Thyroid gland (tissue), 4 donors: Measurements from ENCODE around the gene PLEKHD1. TPM values are rescaled to one million over a fixed set of nuclear protein-coding genes. Genes with fewer than 3 reads are reported as not detected.

Experiments
- DNase-seq, 2 donors: peaks; one replicate each; pipeline ENCODE4 v3.0.0-alpha.2; 2019
- H3K27ac ChIP-seq, 3 donors: fragments of 200-600 bp; sonication (generic); 1 replicate in 2 of 3; 2 replicates in 1 of 3; pipeline ENCODE4 v1.5.1; 2016 to 2019; ENCODE audit warnings: mild to moderate bottlenecking in 1 of 3, moderate library complexity in 1 of 3
- H3K27me3 ChIP-seq: fragments of 200-600 bp; sonication (generic); one replicate; pipeline ENCODE4 v1.5.1; 2019
- H3K36me3 ChIP-seq, 2 donors: fragments of 200-600 bp; sonication (generic); one replicate each; pipeline ENCODE4 v1.5.1; 2016 to 2019
- H3K4me1 ChIP-seq, 2 donors: fragments of 200-600 bp; sonication (generic); one replicate each; pipeline ENCODE4 v1.5.1; 2017 to 2019
- H3K4me3 ChIP-seq, 3 donors: fragments of 200-600 bp; sonication (generic); replicated peaks in 1 of 3; 1 replicate in 2 of 3; 2 replicates in 1 of 3; pipeline ENCODE4 v1.5.1; 2016; ENCODE audit warnings: mild to moderate bottlenecking in 1 of 3
- H3K9me3 ChIP-seq: fragments of 200-600 bp; sonication (generic); one replicate; pipeline ENCODE4 v1.5.1; 2017
- CTCF ChIP-seq, 6 experiments: fragments of 200-600 bp in 3 of 6; fragments of 450-650 bp in 3 of 6; sonication (generic) in 3 of 6; IDR thresholded peaks; one replicate each; pipeline ENCODE4 v1.5.1; 2016 to 2019; ENCODE audit warnings: antibody characterized with exemption in 6 of 6, mild to moderate bottlenecking in 2 of 6, inconsistent platforms in 1 of 6, moderate library complexity in 1 of 6
- POLR2A ChIP-seq, 2 donors: fragments of 450-650 bp; IDR thresholded peaks; one replicate each; pipeline ENCODE4 v1.6.1; 2017; ENCODE audit warnings: antibody characterized with exemption in 2 of 2, mild to moderate bottlenecking in 2 of 2, moderate library complexity in 1 of 2
- WGBS, 2 donors: methylation state at CpG; one replicate each; pipeline ENCODE4 v1.1.5; 2017; 5-methylcytosine and 5-hydroxymethylcytosine counted together
- intact Hi-C: fragments of 100-400 bp; cut with DNase I; formaldehyde crosslinking; loops from one replicate; pipeline ENCODE4 v1.15.1; 2023
- total RNA-seq, 4 donors: library from RNA; depleted of rRNA; stranded (reverse); fragments of >200 nt; gene quantifications; one replicate each; pipeline ENCODE4 v1.2.3, GENCODE V29; 2016

The PLEKHD1 gene
- total RNA-seq, 4 donors from 2014 or later: 0.40 to 7.6 (median 2.7) TPM

DNA sequence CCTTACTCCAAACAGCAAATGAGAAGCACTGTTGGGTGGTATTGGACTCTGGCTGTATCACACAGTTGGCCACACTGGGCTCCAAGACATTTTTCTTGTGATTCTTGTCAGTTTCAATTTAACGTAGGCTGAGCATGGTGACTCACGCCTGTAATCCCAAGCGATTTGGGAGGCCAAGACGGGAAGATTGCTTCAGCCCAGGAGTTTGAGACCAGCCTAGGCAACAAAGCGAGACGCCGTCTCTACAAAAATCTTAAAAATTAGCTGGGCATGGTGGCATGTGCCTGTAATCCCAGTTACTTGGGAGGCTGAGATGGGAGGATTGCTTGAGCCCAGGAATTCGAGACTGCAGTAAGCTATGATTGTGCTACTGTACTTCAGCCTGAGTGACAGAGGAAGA lies 35.3 kb upstream of the PLEKHD1 start:
- Histone ChIP-seq H3K27me3 (no peaks in the 10 kb centered on the region), H3K4me1 (peaks cover 7 to 8% of the 10 kb centered on the region in 2 donors), H3K27ac (no peak overlapping the region), H3K9me3 (no peaks in the 10 kb centered on the region), H3K4me3 (no peak overlapping the region), H3K36me3 (no peaks in the 10 kb centered on the region)
- DNase-seq: no peak
- 96 to 98% methylated on average over 8 of the region's 8 CpGs for WGBS, 2 donors
- TF ChIP-seq CTCF (IDR thresholded peaks at IDR 0.05) (no peak), POLR2A (IDR thresholded peaks at IDR 0.05) (no peak)
- intact Hi-C loops: no loop called here

DNA sequence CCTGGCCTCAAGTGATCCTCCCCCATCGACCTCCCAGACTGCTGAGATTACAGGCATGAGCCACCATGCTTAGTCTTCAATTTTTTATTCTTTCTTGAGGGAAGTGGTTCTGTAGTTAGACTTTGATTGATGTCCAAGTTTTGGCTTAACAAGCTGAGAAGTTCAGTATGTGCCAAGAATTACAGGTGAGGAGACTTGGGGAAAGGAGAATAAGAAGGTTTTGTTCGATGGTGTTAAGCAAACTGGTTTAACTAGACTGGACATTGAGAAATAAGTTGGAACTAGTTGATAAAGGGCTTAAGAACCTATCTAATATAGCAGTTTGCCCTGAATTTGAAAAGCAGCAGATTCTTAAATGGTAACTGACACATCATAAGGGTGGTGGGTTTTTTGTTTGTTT lies 32.6 kb upstream of the PLEKHD1 start:
- no peak for TF ChIP-seq POLR2A (IDR thresholded peaks at IDR 0.05)
- TF ChIP-seq CTCF (IDR thresholded peaks at IDR 0.05): no peak
- Histone ChIP-seq H3K27me3 (no peaks in the 10 kb centered on the region), H3K9me3 (no peaks in the 10 kb centered on the region), H3K4me3 (no peak overlapping the region), H3K4me1 (peaks cover 6 to 7% of the 10 kb centered on the region in 2 donors), H3K27ac (no peak overlapping the region), H3K36me3 (peaks cover 6 to 9% of the 10 kb centered on the region in 2 donors)
- intact Hi-C loops: no loop called here
- no peak for DNase-seq
- WGBS, 2 donors: 66 to 76% methylated on average over 2 of the region's 2 CpGs

GRCh38 chr14:69458350-69458749 lies 26.2 kb upstream of the PLEKHD1 start:
- whole genome bisulfite sequencing, 2 donors: 93 to 94% methylated on average over 11 of the region's 11 CpGs
- Histone ChIP-seq H3K4me3 (no peak overlapping the region), H3K4me1 (no peaks in the 10 kb centered on the region), H3K36me3 (peaks cover 6 to 9% of the 10 kb centered on the region in 2 donors), H3K27me3 (no peaks in the 10 kb centered on the region), H3K9me3 (no peaks in the 10 kb centered on the region), H3K27ac (no peak overlapping the region)
- no peak for TF ChIP-seq CTCF (IDR thresholded peaks at IDR 0.05)
- TF ChIP-seq POLR2A (IDR thresholded peaks at IDR 0.05): no peak
- intact Hi-C loops: no loop called here
- no peak for DNase-seq

DNA sequence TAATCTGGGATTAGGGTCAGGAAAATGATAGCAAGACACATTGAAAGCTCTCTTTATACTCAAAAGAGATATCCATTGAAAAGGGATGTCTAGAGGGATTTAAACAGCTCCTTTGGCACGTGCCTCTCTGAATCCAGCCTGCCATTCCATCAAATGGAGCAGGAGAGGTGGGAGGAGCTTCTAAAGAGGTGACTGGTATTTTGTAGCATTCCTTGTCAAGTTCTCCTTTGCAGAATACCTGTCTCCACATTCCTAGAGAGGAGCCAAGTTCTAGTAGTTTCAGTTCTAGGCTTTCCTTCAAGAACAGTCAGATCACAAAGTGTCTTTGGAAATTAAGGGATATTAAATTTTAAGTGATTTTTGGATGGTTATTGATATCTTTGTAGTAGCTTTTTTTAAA lies 25.4 kb upstream of the PLEKHD1 start:
- no peak overlapping the region for H3K4me3 ChIP-seq
- H3K9me3 ChIP-seq: no peaks in the 10 kb centered on the region
- H3K4me1 ChIP-seq: no peaks in the 10 kb centered on the region
- H3K27me3 ChIP-seq: no peaks in the 10 kb centered on the region
- DNase-seq: no peak
- intact Hi-C loops: no loop called here
- H3K27ac ChIP-seq: no peak overlapping the region
- WGBS, 2 donors: 48 to 63% methylated on average over 1 of the region's 1 CpG
- no peak for TF ChIP-seq POLR2A (IDR thresholded peaks at IDR 0.05)
- TF ChIP-seq CTCF (IDR thresholded peaks at IDR 0.05): no peak
- H3K36me3 ChIP-seq: peaks cover 6 to 9% of the 10 kb centered on the region in 2 donors

- H3K9me3 ChIP-seq: no peaks in the 10 kb centered on the region
- peak; percentile 56 to 71 for DNase-seq
- WGBS, 2 donors: 31 to 33% methylated on average over 4 of the region's 4 CpGs
- H3K27ac ChIP-seq: no peak overlapping the region
- peaks cover 6 to 9% of the 10 kb centered on the region in 2 donors for H3K36me3 ChIP-seq
- intact Hi-C loops: loop anchor here (5.0 kb wide), 1 partner anchor 218 kb away; no protein-coding TSS in a partner anchor
- TF ChIP-seq CTCF (IDR thresholded peaks at IDR 0.05): peak; percentile 23 to 86 (median 74)
- TF ChIP-seq POLR2A (IDR thresholded peaks at IDR 0.05): no peak
- no peak overlapping the region for H3K4me3 ChIP-seq
- H3K27me3 ChIP-seq: no peaks in the 10 kb centered on the region
- no peaks in the 10 kb centered on the region for H3K4me1 ChIP-seq
Observed at GRCh38 chr14:69460093-69460701, 24.3 kb upstream of the PLEKHD1 start.
